Karpas-422 (cell line): ENCODE data around the gene B4GALT1. TPM values are rescaled to one million over a fixed set of nuclear protein-coding genes. Genes with fewer than 3 reads are reported as not detected.
"Not testable (repeated sequence)": the region's sequence is repeated elsewhere in the genome, so short reads cannot be mapped to it uniquely, and the experiment has no call there.

Experiments used
- DNase-seq: peaks from one replicate; pipeline ENCODE4 v3.0.0-alpha.2; 2015
- H2AFZ ChIP-seq: fragments of 200-600 bp; sonication (generic); 2 replicates; pipeline ENCODE4 v1.6.1; 2014; ENCODE audit warnings: antibody characterized with exemption, low read length, mixed read lengths
- H3K27ac ChIP-seq: fragments of 200-600 bp; sonication (generic); 2 replicates; pipeline ENCODE4 v1.5.1; 2014; ENCODE audit warnings: mild to moderate bottlenecking, low read length, moderate library complexity
- H3K27me3 ChIP-seq: fragments of 200-600 bp; sonication (generic); 2 replicates; pipeline ENCODE4 v1.6.1; 2014; ENCODE audit warnings: low read length, mixed read lengths
- H3K36me3 ChIP-seq: fragments of 200-600 bp; sonication (generic); 2 replicates; pipeline ENCODE4 v1.6.1; 2014; ENCODE audit warnings: low read length, mixed read lengths; ENCODE audit not compliant: insufficient read depth
- H3K4me1 ChIP-seq: fragments of 200-600 bp; sonication (generic); 2 replicates; pipeline ENCODE4 v1.6.1; 2014; ENCODE audit warnings: mild to moderate bottlenecking, low read length, mixed read lengths
- H3K4me2 ChIP-seq: fragments of 200-600 bp; sonication (generic); 2 replicates; pipeline ENCODE4 v1.6.1; 2014; ENCODE audit warnings: low read length, low read depth, mild to moderate bottlenecking; ENCODE audit not compliant: poor library complexity, severe bottlenecking
- H3K4me3 ChIP-seq: fragments of 200-600 bp; sonication (generic); 2 replicates; pipeline ENCODE4 v1.5.1; 2014; ENCODE audit warnings: mild to moderate bottlenecking, antibody characterized with exemption, low read length, mixed read lengths
- H3K79me2 ChIP-seq: fragments of 200-600 bp; sonication (generic); 2 replicates; pipeline ENCODE4 v1.6.1; 2014; ENCODE audit warnings: mild to moderate bottlenecking, low read length, mixed read lengths
- H3K9ac ChIP-seq: fragments of 200-600 bp; sonication (generic); 2 replicates; pipeline ENCODE4 v1.6.0; 2014; ENCODE audit warnings: low read length
- H3K9me2 ChIP-seq: fragments of 200-600 bp; sonication (generic), shearing (Covaris generic); replicated peaks from 2 replicates; pipeline ENCODE4 v1.6.0; 2014; ENCODE audit warnings: mild to moderate bottlenecking, low read length, moderate library complexity; ENCODE audit not compliant: insufficient read depth
- H3K9me3 ChIP-seq: fragments of 300-700, 200-600 bp; sonication (generic); 2 replicates; pipeline ENCODE4 v1.6.1; 2014; ENCODE audit warnings: low read length, mixed read lengths
- H4K20me1 ChIP-seq: fragments of 200-600 bp; sonication (generic); 2 replicates; pipeline ENCODE4 v1.6.1; 2014; ENCODE audit warnings: mild to moderate bottlenecking, antibody characterized with exemption, low read length, low read depth; ENCODE audit not compliant: insufficient read depth
- total RNA-seq: library from RNA; depleted of rRNA; stranded (reverse); fragments of >200 nt; shearing (Covaris generic); gene quantifications from 2 replicates; pipeline ENCODE4 v1.2.3, GENCODE V29; 2014; ENCODE audit warnings: low replicate concordance

Gene B4GALT1
- total RNA-seq, 1 experiment from 2014 or later = 6.9 TPM

GRCh38 chr9:33161011-33161588, 6.0 kb downstream of the B4GALT1 start:
- peaks cover 35% of the 10 kb centered on the region; the same call in 1 of the 2 replicates for H4K20me1 ChIP-seq

GRCh38 chr9:33160446-33160845, 6.7 kb downstream of the B4GALT1 start:
- not testable (repeated sequence) for H3K9me3 ChIP-seq, H3K9ac ChIP-seq, DNase-seq, H3K36me3 ChIP-seq, H3K27me3 ChIP-seq, H3K4me2 ChIP-seq, H3K9me2 ChIP-seq, H3K27ac ChIP-seq, H3K4me3 ChIP-seq, H3K79me2 ChIP-seq, H2AFZ ChIP-seq
- peaks cover 35% of the 10 kb centered on the region; the same call in 1 of the 2 replicates for H4K20me1 ChIP-seq
- H3K4me1 ChIP-seq = peaks cover 33% of the 10 kb centered on the region

More at GRCh38 chr9:33161011-33161588, 6.0 kb downstream of the B4GALT1 start:
- Histone ChIP-seq H3K4me2 (no peak overlapping the region), H3K36me3 (no peaks in the 10 kb centered on the region), H3K9ac (no peak overlapping the region), H3K9me3 (no peaks in the 10 kb centered on the region), H3K27ac (no peak overlapping the region), H3K27me3 (no peaks in the 10 kb centered on the region), H3K4me1 (peaks cover 39% of the 10 kb centered on the region), H3K79me2 (no peaks in the 10 kb centered on the region), H2AFZ (no peak overlapping the region), H3K9me2 (no peaks in the 10 kb centered on the region), H3K4me3 (no peak overlapping the region)
- DNase-seq = no peak

GRCh38 chr9:33159777-33160127, 7.4 kb downstream of the B4GALT1 start:
- Histone ChIP-seq H3K27me3 (no peaks in the 10 kb centered on the region), H3K9me3 (no peaks in the 10 kb centered on the region), H2AFZ (no peak overlapping the region), H3K79me2 (no peaks in the 10 kb centered on the region), H3K27ac (no peak overlapping the region), H3K4me1 (peaks cover 30% of the 10 kb centered on the region), H3K9me2 (no peaks in the 10 kb centered on the region), H3K36me3 (no peaks in the 10 kb centered on the region), H4K20me1 (peaks cover 35% of the 10 kb centered on the region; the same call in 1 of the 2 replicates), H3K9ac (no peak overlapping the region), H3K4me3 (peak overlapping the region; percentile 23; the same call in 1 of the 2 replicates), H3K4me2 (peak overlapping the region; percentile 49)
- DNase-seq = no peak

- Histone ChIP-seq H3K4me2 (peak overlapping the region; percentile 49), H2AFZ (no peak overlapping the region), H3K9me3 (no peaks in the 10 kb centered on the region), H3K36me3 (no peaks in the 10 kb centered on the region), H3K9me2 (no peaks in the 10 kb centered on the region), H4K20me1 (peaks cover 38% of the 10 kb centered on the region; the same call in 1 of the 2 replicates), H3K9ac (no peak overlapping the region), H3K4me1 (peaks cover 32% of the 10 kb centered on the region), H3K27ac (no peak overlapping the region), H3K79me2 (no peaks in the 10 kb centered on the region), H3K27me3 (no peaks in the 10 kb centered on the region), H3K4me3 (peak overlapping the region; percentile 23; the same call in 1 of the 2 replicates)
- DNase-seq = peak; percentile 46
Measured at GRCh38 chr9:33158843-33159776, 8.0 kb downstream of the B4GALT1 start.

GRCh38 chr9:33157960-33158842, 8.9 kb downstream of the B4GALT1 start:
- Histone ChIP-seq H2AFZ (no peak overlapping the region), H3K79me2 (no peaks in the 10 kb centered on the region), H3K9me3 (no peaks in the 10 kb centered on the region), H3K9me2 (no peaks in the 10 kb centered on the region), H3K27me3 (no peaks in the 10 kb centered on the region), H3K4me3 (no peak overlapping the region), H4K20me1 (peaks cover 39% of the 10 kb centered on the region; the same call in 1 of the 2 replicates), H3K36me3 (no peaks in the 10 kb centered on the region), H3K4me1 (peaks cover 39% of the 10 kb centered on the region), H3K27ac (no peak overlapping the region), H3K4me2 (peak overlapping the region; percentile 49), H3K9ac (no peak overlapping the region)
- no peak for DNase-seq

GRCh38 chr9:33155393-33155792, 11.7 kb downstream of the B4GALT1 start:
- peaks cover 41% of the 10 kb centered on the region; the same call in 1 of the 2 replicates for H4K20me1 ChIP-seq
- H3K4me1 ChIP-seq = peaks cover 43% of the 10 kb centered on the region
- H2AFZ ChIP-seq = no peak overlapping the region
- H3K4me3 ChIP-seq = no peak overlapping the region
- H3K9me2 ChIP-seq = no peaks in the 10 kb centered on the region
- no peaks in the 10 kb centered on the region for H3K36me3 ChIP-seq
- H3K79me2 ChIP-seq = no peaks in the 10 kb centered on the region
- H3K27ac ChIP-seq = no peak overlapping the region
- H3K4me2 ChIP-seq = no peak overlapping the region
- no peaks in the 10 kb centered on the region for H3K9me3 ChIP-seq
- no peaks in the 10 kb centered on the region for H3K27me3 ChIP-seq
- no peak for DNase-seq
- no peak overlapping the region for H3K9ac ChIP-seq

GRCh38 chr9:33154371-33154770, 12.8 kb downstream of the B4GALT1 start:
- peaks cover 32% of the 10 kb centered on the region; the same call in 1 of the 2 replicates for H4K20me1 ChIP-seq
- no peaks in the 10 kb centered on the region for H3K36me3 ChIP-seq
- H3K4me3 ChIP-seq = no peak overlapping the region
- H3K9ac ChIP-seq = no peak overlapping the region
- no peak for DNase-seq
- H3K4me2 ChIP-seq = no peak overlapping the region
- no peaks in the 10 kb centered on the region for H3K27me3 ChIP-seq
- H2AFZ ChIP-seq = no peak overlapping the region
- H3K4me1 ChIP-seq = peaks cover 33% of the 10 kb centered on the region
- H3K9me3 ChIP-seq = no peaks in the 10 kb centered on the region
- H3K9me2 ChIP-seq = no peaks in the 10 kb centered on the region
- no peak overlapping the region for H3K27ac ChIP-seq
- no peaks in the 10 kb centered on the region for H3K79me2 ChIP-seq
